WTC11 (cell line): ENCODE results near the gene DGUOK. TPM values are rescaled to one million over a fixed set of nuclear protein-coding genes. Genes with fewer than 3 reads are reported as not detected.

Experiments used
- RELA ChIP-seq: sonication (generic); formaldehyde crosslinking; IDR thresholded peaks from 2 replicates; pipeline ENCODE4 v1.8.1; 2022; ENCODE audit warnings: missing genetic modification reagents, mild to moderate bottlenecking, borderline replicate concordance
- RORB ChIP-seq: fragments of 250-450 bp; sonication (Bioruptor Pico); IDR thresholded peaks from 2 replicates; pipeline ENCODE4 v1.9.0; 2021; ENCODE audit warnings: mild to moderate bottlenecking
- total RNA-seq: library from RNA; stranded (reverse); gene quantifications from 3 replicates; pipeline ENCODE4 v1.2.3, GENCODE V29; 2021
- TF ChIP-seq, protein P1 (sequence below): sonication (generic); formaldehyde crosslinking; conservative IDR thresholded peaks from 2 replicates; pipeline ENCODE4 v1.8.1; 2023; ENCODE audit warnings: mild to moderate bottlenecking, low read depth, missing genetic modification reagents, moderate library complexity
- TF ChIP-seq, protein P2 (sequence below): fragments of 250-450 bp; sonication (Bioruptor Pico); IDR thresholded peaks from 2 replicates; pipeline ENCODE4 v1.9.0; 2021; ENCODE audit warnings: moderate library complexity, mild to moderate bottlenecking, inconsistent platforms, borderline replicate concordance

DGUOK gene
- total RNA-seq, 1 experiment from 2014 or later, result 105 TPM

DNA sequence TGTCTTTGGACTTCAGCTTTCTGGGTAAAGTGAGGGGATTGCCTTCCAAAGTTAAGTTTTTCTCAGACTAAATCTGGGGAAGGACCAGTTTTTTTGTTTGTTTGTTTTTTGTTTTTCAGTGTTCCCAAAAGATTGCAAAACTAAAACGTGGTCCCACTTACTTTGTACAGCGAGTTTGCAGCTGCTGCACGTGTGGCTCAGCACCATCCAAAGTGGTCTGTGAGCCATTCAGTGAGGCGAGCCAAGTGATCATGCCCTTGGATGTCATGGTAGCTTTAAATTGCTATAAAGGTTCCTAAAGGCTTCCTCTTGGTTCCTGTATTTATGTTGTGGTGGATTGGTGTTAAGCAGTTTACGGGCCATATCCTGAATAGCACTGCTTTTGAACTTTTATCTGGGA lies 81.0 kb downstream of the DGUOK start (continued):
- TF ChIP-seq, protein P1, sequence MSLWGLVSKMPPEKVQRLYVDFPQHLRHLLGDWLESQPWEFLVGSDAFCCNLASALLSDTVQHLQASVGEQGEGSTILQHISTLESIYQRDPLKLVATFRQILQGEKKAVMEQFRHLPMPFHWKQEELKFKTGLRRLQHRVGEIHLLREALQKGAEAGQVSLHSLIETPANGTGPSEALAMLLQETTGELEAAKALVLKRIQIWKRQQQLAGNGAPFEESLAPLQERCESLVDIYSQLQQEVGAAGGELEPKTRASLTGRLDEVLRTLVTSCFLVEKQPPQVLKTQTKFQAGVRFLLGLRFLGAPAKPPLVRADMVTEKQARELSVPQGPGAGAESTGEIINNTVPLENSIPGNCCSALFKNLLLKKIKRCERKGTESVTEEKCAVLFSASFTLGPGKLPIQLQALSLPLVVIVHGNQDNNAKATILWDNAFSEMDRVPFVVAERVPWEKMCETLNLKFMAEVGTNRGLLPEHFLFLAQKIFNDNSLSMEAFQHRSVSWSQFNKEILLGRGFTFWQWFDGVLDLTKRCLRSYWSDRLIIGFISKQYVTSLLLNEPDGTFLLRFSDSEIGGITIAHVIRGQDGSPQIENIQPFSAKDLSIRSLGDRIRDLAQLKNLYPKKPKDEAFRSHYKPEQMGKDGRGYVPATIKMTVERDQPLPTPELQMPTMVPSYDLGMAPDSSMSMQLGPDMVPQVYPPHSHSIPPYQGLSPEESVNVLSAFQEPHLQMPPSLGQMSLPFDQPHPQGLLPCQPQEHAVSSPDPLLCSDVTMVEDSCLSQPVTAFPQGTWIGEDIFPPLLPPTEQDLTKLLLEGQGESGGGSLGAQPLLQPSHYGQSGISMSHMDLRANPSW (CRISPR knock-in tag), result no peak
- no peak for TF ChIP-seq RELA (CRISPR knock-in tag)
- no peak for TF ChIP-seq RORB (CRISPR knock-in tag)
- TF ChIP-seq, protein P2, sequence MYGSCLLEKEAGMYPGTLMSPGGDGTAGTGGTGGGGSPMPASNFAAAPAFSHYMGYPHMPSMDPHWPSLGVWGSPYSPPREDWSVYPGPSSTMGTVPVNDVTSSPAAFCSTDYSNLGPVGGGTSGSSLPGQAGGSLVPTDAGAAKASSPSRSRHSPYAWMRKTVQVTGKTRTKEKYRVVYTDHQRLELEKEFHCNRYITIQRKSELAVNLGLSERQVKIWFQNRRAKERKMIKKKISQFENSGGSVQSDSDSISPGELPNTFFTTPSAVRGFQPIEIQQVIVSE (CRISPR knock-in tag), result no peak

Other genes starting within 250 kb of the DGUOK start
- 27.3 to 30.6 TPM (median 29.8 TPM) in 3 replicates for gene TPRKB, start 189.5 kb upstream of the DGUOK start, total RNA-seq
- gene DUSP11, start 146.8 kb upstream of the DGUOK start, total RNA-seq, result 14.6 to 16.8 TPM (median 15.1 TPM) in 3 replicates
- gene C2orf78, start 142.7 kb upstream of the DGUOK start, total RNA-seq, result 0.21 to 0.39 TPM (median 0.37 TPM) in 3 replicates
- 34.4 to 40.9 TPM (median 35.2 TPM) in 3 replicates for gene STAMBP, start 97.9 kb upstream of the DGUOK start, total RNA-seq
- gene ACTG2, start 33.9 kb upstream of the DGUOK start, total RNA-seq, result 1.4 to 2.7 TPM (median 1.8 TPM) in 3 replicates
- gene TET3, start 58.0 kb downstream of the DGUOK start, total RNA-seq, result 16.4 to 19.3 TPM (median 18.2 TPM) in 3 replicates
- gene BOLA3, start 221.0 kb downstream of the DGUOK start, total RNA-seq, result 58.2 to 66.1 TPM (median 65.8 TPM) in 3 replicates